ENCODE data around the gene DNAJB1. TPM values are rescaled to one million over a fixed set of nuclear protein-coding genes. Genes with fewer than 3 reads are reported as not detected.
"Not testable (repeated sequence)": the region's sequence is repeated elsewhere in the genome, so short reads cannot be mapped to it uniquely, and the experiment has no call there.

Gene DNAJB1
- total RNA-seq, 1 experiment from 2014 or later = 173 TPM

- DNase-seq (ENCODE audit: low read depth) = peak; percentile 87
- in situ Hi-C loops (cut with HindIII; ENCODE audit: low pct_unique_long_range_greater_than_20kb, low sequenced_read_pairs) = no loop called here
These were observed 10.3 kb downstream of the DNAJB1 start for GRCh38 chr19:14507704-14508542.

- peak; percentile 99 for DNase-seq (ENCODE audit: low read depth)
These were observed 12.5 kb downstream of the DNAJB1 start for GRCh38 chr19:14505488-14506239.

GRCh38 chr19:14504575-14504974, 13.6 kb downstream of the DNAJB1 start:
- DNase-seq (ENCODE audit: low read depth); in situ Hi-C loops (cut with HindIII; ENCODE audit: low pct_unique_long_range_greater_than_20kb, low sequenced_read_pairs): not testable (repeated sequence)

More at GRCh38 chr19:14505488-14506239, 12.5 kb downstream of the DNAJB1 start:
- in situ Hi-C loops (cut with HindIII; ENCODE audit: low pct_unique_long_range_greater_than_20kb, low sequenced_read_pairs) = no loop called here

- in situ Hi-C loops (cut with HindIII; ENCODE audit: low pct_unique_long_range_greater_than_20kb, low sequenced_read_pairs) = no loop called here
- DNase-seq (ENCODE audit: low read depth) = no peak
These were observed 14.9 kb downstream of the DNAJB1 start for GRCh38 chr19:14503285-14503684.

GRCh38 chr19:14502334-14503092, 15.7 kb downstream of the DNAJB1 start:
- peak; percentile 41 for DNase-seq (ENCODE audit: low read depth)
- in situ Hi-C loops (cut with HindIII; ENCODE audit: low pct_unique_long_range_greater_than_20kb, low sequenced_read_pairs) = no loop called here

- in situ Hi-C loops (cut with HindIII; ENCODE audit: low pct_unique_long_range_greater_than_20kb, low sequenced_read_pairs) = no loop called here
- no peak for DNase-seq (ENCODE audit: low read depth)
These were observed 20.8 kb downstream of the DNAJB1 start for GRCh38 chr19:14497228-14497921.

GRCh38 chr19:14496834-14497227, 21.4 kb downstream of the DNAJB1 start:
- peak; percentile 73 for DNase-seq (ENCODE audit: low read depth)

GRCh38 chr19:14496029-14496833, 22.0 kb downstream of the DNAJB1 start, which contains the start of gene GIPC1:
Gene GIPC1, minus strand, starts transcription at chr19:14496127. Its CDS starts 13,151 bp downstream, at chr19:14482976.
- in situ Hi-C loops (cut with HindIII; ENCODE audit: low pct_unique_long_range_greater_than_20kb, low sequenced_read_pairs) = no loop called here
- DNase-seq (ENCODE audit: low read depth) = peak; percentile 100

More at GRCh38 chr19:14496834-14497227, 21.4 kb downstream of the DNAJB1 start:
- in situ Hi-C loops (cut with HindIII; ENCODE audit: low pct_unique_long_range_greater_than_20kb, low sequenced_read_pairs) = no loop called here

GRCh38 chr19:14495672-14496028, 22.5 kb downstream of the DNAJB1 start:
- no peak for DNase-seq (ENCODE audit: low read depth)
- in situ Hi-C loops (cut with HindIII; ENCODE audit: low pct_unique_long_range_greater_than_20kb, low sequenced_read_pairs) = no loop called here

GRCh38 chr19:14494910-14495671, 23.1 kb downstream of the DNAJB1 start:
- in situ Hi-C loops (cut with HindIII; ENCODE audit: low pct_unique_long_range_greater_than_20kb, low sequenced_read_pairs) = no loop called here
- no peak for DNase-seq (ENCODE audit: low read depth)

- DNase-seq (ENCODE audit: low read depth) = no peak
These were observed 23.8 kb downstream of the DNAJB1 start for GRCh38 chr19:14494411-14494810.

GRCh38 chr19:14492756-14493337, 25.4 kb downstream of the DNAJB1 start:
- in situ Hi-C loops (cut with HindIII; ENCODE audit: low pct_unique_long_range_greater_than_20kb, low sequenced_read_pairs) = no loop called here
- no peak for DNase-seq (ENCODE audit: low read depth)

More at GRCh38 chr19:14494411-14494810, 23.8 kb downstream of the DNAJB1 start:
- in situ Hi-C loops (cut with HindIII; ENCODE audit: low pct_unique_long_range_greater_than_20kb, low sequenced_read_pairs) = no loop called here

GRCh38 chr19:14487370-14488125, 30.6 kb downstream of the DNAJB1 start:
- in situ Hi-C loops (cut with HindIII; ENCODE audit: low pct_unique_long_range_greater_than_20kb, low sequenced_read_pairs) = no loop called here
- DNase-seq (ENCODE audit: low read depth) = no peak

GRCh38 chr19:14482172-14482941, 35.8 kb downstream of the DNAJB1 start:
- in situ Hi-C loops (cut with HindIII; ENCODE audit: low pct_unique_long_range_greater_than_20kb, low sequenced_read_pairs) = no loop called here
- no peak for DNase-seq (ENCODE audit: low read depth)

- in situ Hi-C loops (cut with HindIII; ENCODE audit: low pct_unique_long_range_greater_than_20kb, low sequenced_read_pairs) = no loop called here
- DNase-seq (ENCODE audit: low read depth) = no peak
These were observed 37.5 kb downstream of the DNAJB1 start for GRCh38 chr19:14480700-14481079.

Measured in Caki2 (cell line).